Lower leg skin (tissue), 3 donors: Measurements from ENCODE around the gene FCRLB.

Experiments used
- POLR2A ChIP-seq, 2 donors: fragments of 450-650 bp; IDR thresholded peaks; one replicate each; pipeline ENCODE4 v1.6.1; 2016 to 2017; ENCODE audit warnings: antibody characterized with exemption in 2 of 2, mild to moderate bottlenecking in 1 of 2, moderate library complexity in 1 of 2
- TF ChIP-seq, protein P1 (sequence below), 3 donors: fragments of 450-650 bp; IDR thresholded peaks; one replicate each; pipeline ENCODE4 v1.5.1; 2016; ENCODE audit warnings: antibody characterized with exemption in 3 of 3, mild to moderate bottlenecking in 3 of 3, moderate library complexity in 2 of 3

DNA sequence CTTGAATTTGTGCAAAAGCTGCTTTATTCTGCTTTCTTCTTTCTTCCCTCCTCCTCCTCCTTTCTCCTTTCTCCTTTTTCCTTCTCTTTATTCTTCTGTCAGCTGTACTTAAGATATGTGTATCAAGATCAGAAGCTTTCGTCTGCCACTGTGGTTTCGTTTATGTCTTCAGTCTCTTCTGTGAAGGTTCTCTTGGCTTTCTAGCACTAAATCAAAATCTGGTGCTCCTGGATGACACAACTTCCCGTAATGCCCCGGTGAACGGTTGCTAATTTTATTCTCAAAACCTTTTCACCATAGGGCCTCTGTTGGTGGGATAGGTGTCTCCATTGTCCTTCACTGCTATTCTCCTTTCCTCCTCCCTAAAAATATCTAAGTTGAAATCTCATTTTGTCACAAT is 49.8 kb downstream of the FCRLB start:
- TF ChIP-seq, protein P1, sequence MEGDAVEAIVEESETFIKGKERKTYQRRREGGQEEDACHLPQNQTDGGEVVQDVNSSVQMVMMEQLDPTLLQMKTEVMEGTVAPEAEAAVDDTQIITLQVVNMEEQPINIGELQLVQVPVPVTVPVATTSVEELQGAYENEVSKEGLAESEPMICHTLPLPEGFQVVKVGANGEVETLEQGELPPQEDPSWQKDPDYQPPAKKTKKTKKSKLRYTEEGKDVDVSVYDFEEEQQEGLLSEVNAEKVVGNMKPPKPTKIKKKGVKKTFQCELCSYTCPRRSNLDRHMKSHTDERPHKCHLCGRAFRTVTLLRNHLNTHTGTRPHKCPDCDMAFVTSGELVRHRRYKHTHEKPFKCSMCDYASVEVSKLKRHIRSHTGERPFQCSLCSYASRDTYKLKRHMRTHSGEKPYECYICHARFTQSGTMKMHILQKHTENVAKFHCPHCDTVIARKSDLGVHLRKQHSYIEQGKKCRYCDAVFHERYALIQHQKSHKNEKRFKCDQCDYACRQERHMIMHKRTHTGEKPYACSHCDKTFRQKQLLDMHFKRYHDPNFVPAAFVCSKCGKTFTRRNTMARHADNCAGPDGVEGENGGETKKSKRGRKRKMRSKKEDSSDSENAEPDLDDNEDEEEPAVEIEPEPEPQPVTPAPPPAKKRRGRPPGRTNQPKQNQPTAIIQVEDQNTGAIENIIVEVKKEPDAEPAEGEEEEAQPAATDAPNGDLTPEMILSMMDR (IDR thresholded peaks at IDR 0.05): no peak
- TF ChIP-seq POLR2A (IDR thresholded peaks at IDR 0.05): no peak
